ENCODE data around the gene NT5C2.

Gene NT5C2

DNA sequence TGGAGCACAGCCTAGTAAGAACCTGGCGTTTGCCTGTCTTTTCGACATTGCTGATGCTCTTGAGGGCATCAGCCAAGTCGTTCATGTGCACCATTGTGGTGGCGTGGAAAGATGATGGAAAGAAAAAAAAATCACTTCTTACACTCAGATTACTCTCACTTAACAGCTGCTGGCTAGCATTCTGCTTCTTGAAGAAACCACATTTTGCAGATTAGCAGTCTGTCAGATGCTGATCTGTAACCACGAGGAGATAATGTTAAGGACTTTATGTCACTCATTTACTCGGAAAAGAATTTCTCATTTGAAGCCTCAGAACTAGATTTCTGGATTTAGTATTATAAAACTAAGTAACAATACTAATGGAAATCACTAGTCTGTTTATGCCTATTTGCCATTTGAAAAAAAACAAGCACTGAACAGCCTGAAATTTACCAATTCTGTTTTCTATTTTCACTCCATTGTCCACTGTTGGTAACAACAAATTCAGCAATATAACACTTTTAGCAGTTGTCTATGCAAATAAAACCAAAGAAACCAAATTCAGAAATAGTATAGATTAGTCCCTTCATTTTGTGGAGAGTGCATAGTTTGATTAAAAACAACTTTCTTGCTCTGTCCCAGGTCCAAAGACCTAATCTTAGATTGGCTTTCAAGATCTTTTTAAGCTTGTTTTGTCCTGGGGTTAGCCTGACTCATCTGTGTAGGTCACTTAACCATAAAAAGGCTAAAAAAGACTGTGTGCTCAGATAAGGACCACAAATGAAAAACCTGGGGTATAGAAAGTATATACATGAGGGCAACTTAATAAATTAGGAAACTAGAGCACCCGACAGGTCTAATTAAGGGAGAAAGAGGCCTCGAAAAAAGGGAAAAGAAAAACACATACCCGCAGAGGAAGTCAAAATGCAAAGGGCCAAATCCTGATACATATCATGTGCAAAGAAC is 67.5 kb downstream of the NT5C2 start:
- no peak overlapping the region for H3K9ac ChIP-seq (ENCODE audit: insufficient read length)
- DNase-seq (ENCODE audit: low read depth, low spot score): no peak
- no peak for TF ChIP-seq POLR2AphosphoS5 (IDR thresholded peaks at IDR 0.05; ENCODE audit: borderline replicate concordance, low read depth, low read length)
- no peak for TF ChIP-seq EZH2 (IDR thresholded peaks at IDR 0.05)
- no peak for TF ChIP-seq FOXP2 (optimal IDR thresholded peaks at IDR 0.05; ENCODE audit: control extremely low read depth, extremely low read length, insufficient read depth)
- no peak overlapping the region for H3K27ac ChIP-seq
- H3K4me3 ChIP-seq: no peak overlapping the region
- no peaks in the 10 kb centered on the region for H3K36me3 ChIP-seq (ENCODE audit: insufficient read depth, low read length)
- H3K9me3 ChIP-seq (ENCODE audit: low read depth, low read length): no peaks in the 10 kb centered on the region

DNA sequence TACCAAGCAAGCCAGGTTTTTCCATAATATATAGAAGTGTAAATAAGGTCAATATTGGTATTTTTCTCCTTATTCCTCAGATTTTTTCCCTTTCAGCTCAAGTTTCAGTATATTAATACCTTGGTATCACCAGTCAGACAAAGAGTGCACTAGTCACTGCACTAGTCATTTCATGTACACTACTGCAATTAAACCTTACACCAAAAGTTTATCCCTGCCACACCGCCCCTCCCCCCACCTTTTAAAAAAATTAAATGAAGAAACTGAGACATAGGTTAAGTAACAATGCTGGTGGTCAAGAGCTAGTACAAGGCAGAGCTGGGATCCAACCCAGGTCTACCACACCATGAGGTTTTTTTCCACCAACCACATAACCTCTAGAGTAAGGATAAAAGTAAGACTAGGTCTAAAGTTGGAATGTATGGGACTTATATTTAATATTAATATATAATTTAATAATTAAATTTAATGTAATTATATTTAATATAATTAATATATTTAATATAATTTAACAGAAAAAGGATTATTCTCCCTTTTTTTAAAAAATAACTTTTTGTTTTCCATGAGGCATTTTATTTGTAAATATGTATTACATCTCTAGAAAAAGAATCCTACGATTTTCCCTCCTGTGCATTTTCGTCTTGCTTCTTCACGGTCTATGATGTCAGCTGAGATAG is 68.5 kb downstream of the NT5C2 start:
- Histone ChIP-seq H3K9me3 (ENCODE audit: low read depth, low read length) (no peaks in the 10 kb centered on the region), H3K4me3 (no peak overlapping the region), H3K27ac (no peak overlapping the region), H3K9ac (ENCODE audit: insufficient read length) (no peak overlapping the region), H3K36me3 (ENCODE audit: insufficient read depth, low read length) (no peaks in the 10 kb centered on the region)
- TF ChIP-seq EZH2 (IDR thresholded peaks at IDR 0.05) (no peak), POLR2AphosphoS5 (IDR thresholded peaks at IDR 0.05; ENCODE audit: borderline replicate concordance, low read depth, low read length) (no peak), FOXP2 (optimal IDR thresholded peaks at IDR 0.05; ENCODE audit: control extremely low read depth, extremely low read length, insufficient read depth) (no peak)
- no peak for DNase-seq (ENCODE audit: low read depth, low spot score)

DNA sequence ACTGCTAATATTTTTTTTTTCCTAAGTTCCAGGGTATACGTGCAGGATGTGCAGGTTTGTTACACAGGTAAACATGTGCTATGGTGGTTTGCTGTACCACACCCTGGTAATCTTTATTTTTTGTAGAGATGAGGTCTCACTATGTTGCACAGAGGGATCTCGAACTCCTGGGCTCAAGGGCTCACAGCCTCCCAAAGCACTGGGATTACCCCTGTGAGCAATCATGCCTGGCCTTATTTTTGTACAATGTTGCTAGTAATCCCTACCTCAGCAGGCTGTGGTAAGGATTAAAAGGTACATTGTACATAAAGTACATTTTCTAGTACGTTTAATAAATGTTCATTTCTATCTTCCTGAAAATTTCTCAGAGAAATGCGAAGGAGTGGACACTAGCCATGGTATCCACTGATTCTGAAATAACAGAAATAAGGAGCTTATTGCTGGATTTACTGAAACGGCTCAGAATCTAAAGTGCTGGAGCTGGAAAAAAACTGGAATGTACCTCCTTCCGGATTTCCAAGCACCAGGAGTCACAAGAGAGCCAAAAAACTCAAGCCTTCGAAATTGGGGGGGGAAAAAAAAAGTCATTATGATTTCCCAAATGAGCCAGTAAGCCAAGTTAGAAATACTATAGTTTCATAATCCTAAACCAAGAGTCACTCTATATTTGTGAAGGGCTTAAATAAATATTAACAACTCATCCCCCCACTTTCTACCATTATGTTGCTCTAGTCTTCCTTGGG is 69.6 kb downstream of the NT5C2 start:
- Histone ChIP-seq H3K4me3 (no peak overlapping the region), H3K36me3 (ENCODE audit: insufficient read depth, low read length) (no peaks in the 10 kb centered on the region), H3K9me3 (ENCODE audit: low read depth, low read length) (no peaks in the 10 kb centered on the region), H3K9ac (ENCODE audit: insufficient read length) (no peak overlapping the region), H3K27ac (no peak overlapping the region)
- TF ChIP-seq POLR2AphosphoS5 (IDR thresholded peaks at IDR 0.05; ENCODE audit: borderline replicate concordance, low read depth, low read length): no peak
- no peak for TF ChIP-seq EZH2 (IDR thresholded peaks at IDR 0.05)
- no peak for TF ChIP-seq FOXP2 (optimal IDR thresholded peaks at IDR 0.05; ENCODE audit: control extremely low read depth, extremely low read length, insufficient read depth)
- DNase-seq (ENCODE audit: low read depth, low spot score): no peak

DNA sequence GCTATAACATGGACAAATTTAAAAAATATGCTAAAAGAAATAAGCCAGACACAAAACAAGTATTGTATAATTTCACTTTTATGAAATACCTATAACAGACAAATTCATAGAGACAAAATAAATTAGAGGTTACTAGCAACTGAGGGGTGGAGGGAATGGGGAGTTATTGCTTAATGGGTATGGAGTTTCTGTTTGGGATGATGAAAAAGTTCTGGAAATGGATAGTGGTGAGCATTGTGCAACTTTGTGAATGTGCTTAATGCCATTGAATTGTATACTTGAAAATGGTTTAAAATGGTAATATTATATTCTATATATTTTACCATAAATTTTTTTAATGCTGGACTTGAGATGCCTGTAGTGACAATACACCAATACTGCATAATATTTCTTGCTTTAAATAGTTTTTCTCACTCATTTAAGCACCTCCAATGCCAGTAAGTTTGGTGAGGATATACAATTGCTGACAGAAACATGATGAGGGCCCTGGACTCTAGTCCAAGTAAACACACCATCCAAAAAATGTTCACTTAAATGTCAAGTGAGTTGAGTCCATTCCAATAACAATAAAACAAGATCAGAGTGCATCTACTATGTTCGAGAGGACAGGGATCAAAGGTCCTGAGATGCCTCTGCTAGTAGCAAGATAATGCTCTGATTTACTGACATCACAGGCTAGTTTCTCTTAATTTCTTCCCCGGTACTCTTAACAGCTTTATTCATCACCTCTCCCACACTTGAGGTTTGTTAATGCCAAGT is 71.9 kb downstream of the NT5C2 start:
- H3K9ac ChIP-seq (ENCODE audit: insufficient read length): no peak overlapping the region
- TF ChIP-seq POLR2AphosphoS5 (IDR thresholded peaks at IDR 0.05; ENCODE audit: borderline replicate concordance, low read depth, low read length) (no peak), EZH2 (IDR thresholded peaks at IDR 0.05) (no peak), FOXP2 (optimal IDR thresholded peaks at IDR 0.05; ENCODE audit: control extremely low read depth, extremely low read length, insufficient read depth) (no peak)
- H3K36me3 ChIP-seq (ENCODE audit: insufficient read depth, low read length): no peaks in the 10 kb centered on the region
- H3K4me3 ChIP-seq: no peak overlapping the region
- no peak for DNase-seq (ENCODE audit: low read depth, low spot score)
- no peak overlapping the region for H3K27ac ChIP-seq
- no peaks in the 10 kb centered on the region for H3K9me3 ChIP-seq (ENCODE audit: low read depth, low read length)

DNA sequence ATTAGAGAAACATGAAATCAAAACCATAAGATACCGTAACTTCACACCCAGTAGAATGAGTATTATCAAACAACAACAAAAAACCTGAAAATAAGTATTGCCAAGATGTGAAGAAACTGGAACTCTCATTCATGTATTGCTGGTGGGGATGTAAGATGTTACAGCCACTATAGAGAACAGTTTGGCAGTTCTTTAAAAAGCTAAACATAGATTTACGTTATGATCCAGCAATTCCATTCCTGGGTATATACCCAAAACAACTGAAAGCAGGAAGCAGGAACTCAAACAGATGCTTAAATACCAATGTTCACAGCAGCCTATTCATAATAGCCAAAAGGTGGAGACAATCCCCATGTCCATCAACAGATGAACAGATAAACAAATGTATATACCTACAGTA is 72.5 kb downstream of the NT5C2 start:
- no peaks in the 10 kb centered on the region for H3K9me3 ChIP-seq (ENCODE audit: low read depth, low read length)
- no peak overlapping the region for H3K27ac ChIP-seq
- TF ChIP-seq EZH2 (IDR thresholded peaks at IDR 0.05): no peak
- no peak for TF ChIP-seq FOXP2 (optimal IDR thresholded peaks at IDR 0.05; ENCODE audit: control extremely low read depth, extremely low read length, insufficient read depth)
- no peak for TF ChIP-seq POLR2AphosphoS5 (IDR thresholded peaks at IDR 0.05; ENCODE audit: borderline replicate concordance, low read depth, low read length)
- DNase-seq (ENCODE audit: low read depth, low spot score): no peak
- H3K36me3 ChIP-seq (ENCODE audit: insufficient read depth, low read length): no peaks in the 10 kb centered on the region
- no peak overlapping the region for H3K9ac ChIP-seq (ENCODE audit: insufficient read length)
- H3K4me3 ChIP-seq: no peak overlapping the region

DNA sequence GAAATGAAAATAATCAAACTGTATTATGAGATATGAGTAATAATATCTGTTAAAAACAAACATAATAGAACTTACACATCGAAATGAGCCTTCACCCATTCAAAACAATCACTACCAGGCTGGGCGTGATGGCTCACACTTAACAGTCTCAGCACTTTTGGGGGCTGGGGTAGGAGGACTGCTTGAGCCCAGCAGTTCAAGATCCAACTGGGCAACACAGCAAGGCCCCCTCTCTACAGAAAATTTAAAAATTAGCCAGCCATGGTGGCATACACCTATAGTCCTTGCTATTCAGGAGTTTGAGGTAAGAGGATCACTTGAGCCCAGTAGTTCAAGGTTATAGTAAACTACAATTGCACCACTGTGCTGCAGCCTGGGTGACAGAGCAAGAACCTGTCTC is 75.8 kb downstream of the NT5C2 start:
- Histone ChIP-seq H3K9me3 (ENCODE audit: low read depth, low read length) (no peaks in the 10 kb centered on the region), H3K36me3 (ENCODE audit: insufficient read depth, low read length) (no peaks in the 10 kb centered on the region), H3K4me3 (no peak overlapping the region), H3K27ac (no peak overlapping the region), H3K9ac (ENCODE audit: insufficient read length) (no peak overlapping the region)
- no peak for DNase-seq (ENCODE audit: low read depth, low spot score)
- TF ChIP-seq EZH2 (IDR thresholded peaks at IDR 0.05) (no peak), FOXP2 (optimal IDR thresholded peaks at IDR 0.05; ENCODE audit: control extremely low read depth, extremely low read length, insufficient read depth) (no peak), POLR2AphosphoS5 (IDR thresholded peaks at IDR 0.05; ENCODE audit: borderline replicate concordance, low read depth, low read length) (no peak)

DNA sequence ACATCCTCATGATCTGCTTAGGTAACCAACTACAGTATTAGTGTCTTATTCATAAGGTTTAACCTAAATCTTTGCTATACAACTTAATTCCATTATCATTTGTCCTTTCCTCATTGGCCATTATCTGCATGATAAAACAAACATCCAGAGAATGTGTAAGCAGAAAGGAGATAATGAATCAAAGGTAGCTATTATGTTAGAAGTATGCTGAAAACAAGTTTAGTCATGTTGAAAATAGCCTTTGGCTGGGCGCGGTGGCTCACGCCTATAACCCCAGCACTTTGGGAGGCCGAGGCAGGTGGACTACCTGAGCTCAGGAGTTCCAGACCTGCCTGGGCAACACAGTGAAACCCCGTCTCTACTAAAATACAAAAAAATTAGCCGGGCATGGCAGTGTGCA is 78.2 kb downstream of the NT5C2 start:
- Histone ChIP-seq H3K27ac (no peak overlapping the region), H3K9ac (ENCODE audit: insufficient read length) (no peak overlapping the region), H3K4me3 (no peak overlapping the region), H3K36me3 (ENCODE audit: insufficient read depth, low read length) (no peaks in the 10 kb centered on the region), H3K9me3 (ENCODE audit: low read depth, low read length) (no peaks in the 10 kb centered on the region)
- TF ChIP-seq EZH2 (IDR thresholded peaks at IDR 0.05) (no peak), FOXP2 (optimal IDR thresholded peaks at IDR 0.05; ENCODE audit: control extremely low read depth, extremely low read length, insufficient read depth) (no peak), POLR2AphosphoS5 (IDR thresholded peaks at IDR 0.05; ENCODE audit: borderline replicate concordance, low read depth, low read length) (no peak)
- no peak for DNase-seq (ENCODE audit: low read depth, low spot score)

Measured in SK-N-MC (cell line).